Measurements from ENCODE around the gene ATP2C2.
"Not testable (repeated sequence)": the region's sequence is repeated elsewhere in the genome, so short reads cannot be mapped to it uniquely, and the experiment has no call there.

Gene ATP2C2

DNA sequence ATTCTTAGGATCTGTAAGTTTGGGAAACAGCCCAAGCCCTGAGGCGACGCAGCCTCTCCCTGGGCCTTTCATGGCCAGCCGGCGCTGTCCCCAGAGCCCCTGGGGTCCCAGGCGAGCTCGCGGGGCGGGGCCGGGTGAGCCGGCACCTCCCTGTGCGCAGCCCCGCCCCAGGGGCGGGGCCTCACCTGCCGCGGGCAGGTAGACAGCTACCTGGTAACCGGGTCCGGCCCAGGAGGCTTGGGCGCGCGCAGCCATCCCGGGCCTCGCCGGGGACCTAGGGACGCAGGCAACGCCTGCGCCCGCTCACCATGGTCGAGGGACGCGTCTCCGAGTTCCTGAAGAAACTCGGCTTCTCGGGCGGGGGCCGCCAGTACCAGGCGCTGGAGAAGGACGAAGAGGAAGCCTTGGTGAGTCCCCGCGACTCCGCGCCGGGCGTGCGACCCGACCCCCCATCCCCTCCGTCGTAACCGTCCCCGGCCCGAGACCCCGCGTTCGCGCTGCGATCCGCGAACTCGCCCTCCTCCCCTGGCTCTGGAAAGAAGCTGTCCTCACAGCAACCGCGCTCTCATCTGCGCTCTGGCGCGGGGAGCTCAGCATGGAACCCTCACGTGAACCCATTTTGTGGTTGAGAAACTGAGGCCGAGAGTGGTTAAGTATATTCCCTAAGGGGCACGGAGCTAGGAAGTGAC, at the start of gene ATP2C2:
Gene ATP2C2, plus strand, starts transcription at position 231 of the 689 bp plus-strand sequence. Its CDS starts 78 bp downstream, at position 309.
- no peak for DNase-seq

DNA sequence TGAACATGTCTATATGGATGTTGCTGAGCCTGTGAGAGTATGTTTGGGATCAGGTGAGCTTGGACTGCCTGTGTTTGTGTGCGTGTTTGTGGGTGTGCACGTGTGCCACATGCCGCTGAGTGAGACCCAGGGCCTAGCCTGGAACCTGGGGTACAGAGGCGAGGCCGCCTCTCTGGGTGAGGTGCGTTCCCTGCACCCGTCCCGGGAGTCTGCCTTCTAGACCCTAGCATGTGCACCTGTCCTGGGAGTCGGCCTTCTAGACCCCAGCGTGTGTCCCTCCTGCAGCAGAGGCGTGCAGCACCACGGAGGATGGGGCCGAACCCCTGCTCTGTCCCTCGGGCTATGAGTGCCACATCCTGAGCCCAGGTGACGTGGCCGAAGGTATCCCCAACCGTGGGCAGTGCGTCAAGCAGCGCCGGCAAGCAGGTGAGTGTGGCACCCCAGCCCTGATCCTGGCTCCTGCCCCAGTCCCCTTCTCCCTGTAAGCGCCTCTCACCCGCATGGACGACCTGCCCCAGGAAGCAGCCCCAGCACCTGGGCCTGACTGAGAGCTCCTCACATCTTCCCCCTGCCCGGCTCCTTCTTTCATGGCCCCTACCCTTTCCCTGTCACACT, 49.1 kb upstream of the ATP2C2 start:
- DNase-seq: no peak

DNA sequence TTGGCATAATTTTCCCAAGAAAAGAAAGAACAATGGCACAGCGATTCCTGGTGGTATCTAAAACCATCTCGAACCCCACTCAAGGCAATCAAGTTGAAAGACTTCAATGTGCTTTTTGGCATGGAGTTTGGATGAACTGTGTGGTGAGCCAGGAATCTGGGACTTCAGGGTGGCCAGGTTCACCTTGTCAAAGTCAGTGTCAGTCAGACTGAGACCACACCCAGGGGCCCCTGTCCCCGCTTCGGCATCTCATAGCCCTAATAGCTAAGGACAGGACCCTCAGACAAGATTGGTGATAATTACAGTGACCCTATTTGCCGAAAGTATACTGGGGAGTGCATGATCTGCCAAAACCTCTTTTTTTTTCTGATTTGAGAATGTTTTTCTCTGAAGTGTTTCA, 47.8 kb upstream of the ATP2C2 start:
- DNase-seq: no peak

- DNase-seq: no peak
These were observed 46.4 kb upstream of the ATP2C2 start for GRCh38 chr16:84321932-84322331.

DNA sequence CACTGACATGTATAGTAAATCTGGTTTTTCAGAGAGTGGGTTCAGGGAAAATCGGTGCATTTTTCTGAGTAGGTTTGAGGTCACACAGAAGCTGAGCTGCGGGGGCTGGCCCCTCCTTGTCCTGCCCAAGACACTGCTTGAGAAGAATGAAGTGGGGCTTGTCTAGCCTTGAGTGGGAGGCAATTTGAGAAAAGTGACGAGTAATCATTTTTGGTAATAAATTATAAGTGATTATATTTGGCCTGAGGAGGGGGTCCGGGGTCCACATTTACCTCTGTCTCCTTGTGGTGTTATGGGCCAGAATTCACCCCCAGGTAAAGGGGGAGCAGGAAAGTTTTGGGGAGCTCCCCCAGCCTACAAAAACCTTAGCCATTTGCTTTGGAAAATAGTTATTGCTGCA, 45.6 kb upstream of the ATP2C2 start:
- no peak for DNase-seq

GRCh38 chr16:84323606-84324005, 44.7 kb upstream of the ATP2C2 start:
- no peak for DNase-seq

DNA sequence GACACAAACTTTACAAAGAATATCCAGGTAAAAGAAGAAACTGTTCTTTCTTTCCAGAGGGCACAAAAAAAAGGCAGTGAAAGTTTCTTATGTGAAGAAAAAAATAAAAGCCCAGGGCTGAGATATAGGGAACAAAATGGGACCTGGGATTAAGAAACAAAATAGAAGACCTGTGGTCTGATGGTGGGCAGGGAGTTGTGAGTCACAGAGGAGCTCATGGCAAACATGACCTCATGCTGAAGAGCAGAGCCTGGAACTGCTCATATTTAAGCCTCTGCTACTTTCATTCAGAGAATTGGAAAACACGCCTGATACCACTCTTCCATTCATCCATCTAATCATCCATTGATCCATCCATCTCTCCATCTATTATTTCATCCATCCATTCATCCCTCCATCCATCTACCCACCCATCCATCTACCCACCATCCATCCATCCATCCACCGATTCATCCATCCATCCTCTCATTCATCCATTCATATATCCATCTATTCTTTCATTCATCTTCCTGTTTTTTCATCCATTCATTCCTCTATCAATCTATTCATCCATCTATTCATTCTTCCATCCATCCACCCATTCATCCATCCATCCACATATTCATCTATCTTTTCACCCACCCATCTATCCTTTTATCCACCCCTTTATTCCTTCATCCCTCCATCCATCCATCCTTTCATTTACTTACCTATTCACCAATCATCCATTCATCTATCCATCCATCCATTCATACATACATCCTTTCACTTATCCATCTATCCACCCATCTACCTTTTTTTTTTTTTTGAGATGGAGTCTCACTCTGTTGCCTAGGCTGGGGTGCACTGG, 43.7 kb upstream of the ATP2C2 start:
- no peak for DNase-seq

DNA sequence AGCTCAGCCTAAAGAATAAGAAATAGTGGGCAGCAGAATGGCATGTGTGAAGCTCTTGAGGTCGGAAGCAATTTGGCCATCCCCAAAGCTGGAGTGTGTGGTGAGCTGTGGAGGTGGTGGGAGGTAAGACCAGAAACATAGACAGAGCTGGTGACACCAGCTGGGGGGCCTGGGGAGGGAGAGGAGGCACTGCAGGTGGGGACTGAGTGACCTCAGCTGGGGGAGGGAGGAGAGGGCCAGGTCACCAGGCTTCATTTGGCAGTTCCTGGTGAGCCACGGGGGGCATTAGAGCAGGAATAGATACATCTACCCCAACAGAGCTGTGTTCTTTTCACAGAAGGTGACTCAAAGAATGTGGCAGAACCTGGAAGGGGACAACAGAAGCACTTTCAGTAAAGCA, 41.8 kb upstream of the ATP2C2 start:
- DNase-seq: no peak

DNA sequence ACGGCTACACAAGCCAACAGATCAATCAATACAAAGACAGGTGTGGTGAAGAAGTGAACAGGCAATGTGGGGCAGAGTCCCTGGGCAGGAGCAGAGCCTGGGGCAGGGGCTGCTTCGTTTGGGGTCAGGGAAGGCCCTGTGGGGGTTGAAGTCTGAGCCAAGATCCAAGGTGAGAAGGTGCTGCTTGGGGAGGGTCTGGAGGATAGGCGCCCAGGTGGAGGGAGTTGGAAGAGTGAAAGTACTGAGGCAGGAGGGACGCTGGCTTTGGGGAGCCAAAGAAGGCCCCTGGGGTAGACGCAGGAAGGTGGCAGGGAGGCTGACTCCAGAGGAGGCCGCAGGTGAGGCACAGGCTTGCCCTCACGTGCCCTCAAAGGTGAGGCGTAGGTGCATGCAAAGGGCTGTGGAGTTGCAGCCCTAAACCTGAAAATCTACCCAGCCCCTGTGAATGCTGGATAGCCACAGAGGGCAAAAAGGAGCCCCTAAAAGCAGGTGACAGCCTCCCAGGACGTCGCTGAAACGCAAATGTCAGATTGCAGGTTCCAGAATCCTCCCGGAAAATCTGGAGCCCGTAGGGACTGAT, 40.3 kb upstream of the ATP2C2 start:
- DNase-seq: no peak

GRCh38 chr16:84329016-84329415, 39.3 kb upstream of the ATP2C2 start:
- DNase-seq: no peak

GRCh38 chr16:84329843-84330684, 38.3 kb upstream of the ATP2C2 start:
- no peak for DNase-seq

DNA sequence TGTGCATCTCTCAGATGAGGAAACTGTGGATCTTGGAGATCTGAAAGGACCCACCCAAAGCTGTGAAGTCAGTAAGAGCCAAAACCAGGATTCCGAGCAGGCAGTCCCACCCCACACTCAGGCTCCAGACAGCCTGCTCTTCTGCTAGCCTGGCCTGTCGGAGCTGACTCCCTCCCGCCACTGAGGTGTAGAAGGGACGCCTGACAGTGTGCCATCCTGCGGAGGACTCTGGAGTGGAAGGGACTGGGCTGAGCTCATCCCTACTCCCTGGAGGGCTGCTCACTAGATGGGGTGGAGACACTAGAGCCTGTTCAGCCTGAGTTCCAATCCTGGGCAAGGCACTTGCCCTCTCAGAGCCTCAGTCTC, 37.7 kb upstream of the ATP2C2 start:
- no peak for DNase-seq

GRCh38 chr16:84331998-84332780, 36.1 kb upstream of the ATP2C2 start:
- DNase-seq: no peak

DNA sequence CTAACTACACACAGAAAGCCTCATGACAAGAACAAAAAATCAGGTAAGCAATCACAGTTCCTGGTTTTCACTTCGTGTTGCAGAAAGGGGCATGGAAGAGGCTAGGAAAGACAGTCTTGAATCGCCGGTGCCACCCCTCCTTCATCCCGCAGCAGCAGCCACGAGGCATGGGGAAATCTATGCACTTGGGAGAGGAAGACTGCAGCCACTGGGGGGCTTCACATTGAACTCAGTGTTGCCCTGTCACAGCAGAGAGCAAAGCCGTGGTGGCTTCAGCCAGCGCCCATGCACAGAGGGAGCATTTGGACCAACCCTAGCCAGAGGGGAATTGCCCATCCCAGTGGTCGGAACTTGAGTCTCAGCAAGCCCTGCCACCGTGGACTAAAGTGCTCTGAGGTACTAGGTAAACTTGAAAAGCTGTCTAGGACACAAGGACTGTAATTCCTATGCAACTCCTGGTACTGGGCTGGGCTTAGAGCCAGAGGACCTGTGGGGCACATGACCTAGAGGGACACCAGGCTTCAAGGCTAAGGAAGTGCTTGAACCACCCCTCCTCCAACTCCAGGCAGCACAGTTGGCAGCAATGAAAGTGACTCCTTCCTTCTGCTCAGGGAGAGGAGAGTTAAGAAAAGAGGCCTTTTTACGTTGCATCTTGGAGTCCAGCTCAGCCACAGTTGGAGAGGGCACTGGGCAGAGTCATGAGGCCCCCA, 35.2 kb upstream of the ATP2C2 start:
- DNase-seq: no peak

DNA sequence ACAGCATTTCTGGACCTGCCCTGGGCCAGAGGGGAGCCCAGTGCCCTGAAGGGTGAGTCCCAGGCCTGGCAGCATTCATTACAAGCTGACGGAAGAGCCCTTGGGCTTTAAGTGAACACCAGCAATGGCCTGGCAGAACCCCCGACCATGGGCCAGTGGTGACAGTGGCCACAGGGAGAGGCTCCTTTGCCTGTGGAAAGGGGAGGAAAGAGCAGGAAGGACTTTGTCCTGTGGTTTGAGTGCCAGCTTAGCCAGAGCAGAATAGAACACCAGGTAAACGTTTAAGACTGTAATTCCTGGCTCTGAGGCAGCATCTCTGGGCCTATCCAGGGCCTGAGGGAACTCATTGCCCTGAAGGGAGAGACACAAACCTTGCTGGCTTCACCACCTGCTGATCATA, 34.3 kb upstream of the ATP2C2 start:
- DNase-seq: no peak

DNA sequence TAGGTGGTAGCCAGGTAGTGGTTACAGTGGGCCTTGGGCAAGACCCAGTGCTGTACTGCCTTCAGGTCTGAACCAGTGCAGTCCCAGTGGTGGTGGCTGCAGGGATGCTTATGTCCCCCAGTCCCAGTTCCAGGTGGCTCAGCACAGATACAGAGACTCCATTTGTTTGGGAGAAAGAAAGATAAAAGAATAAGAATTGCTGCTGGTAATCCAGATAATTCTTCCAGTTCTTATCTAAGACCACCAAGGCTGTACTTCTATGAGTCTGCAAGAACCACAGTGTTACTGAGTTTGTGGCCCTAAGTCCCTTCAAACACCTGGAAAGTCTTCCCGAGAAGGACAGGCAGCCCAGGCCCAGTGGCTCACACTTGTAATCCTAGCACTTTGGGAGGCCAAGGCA, 33.9 kb upstream of the ATP2C2 start:
- no peak for DNase-seq

- DNase-seq: not testable (repeated sequence)
These were observed 31.1 kb upstream of the ATP2C2 start for GRCh38 chr16:84337236-84337635.

- DNase-seq: peak; percentile 51
These were observed 29.0 kb upstream of the ATP2C2 start for GRCh38 chr16:84339311-84339710.

- no peak for DNase-seq
These were observed 28.6 kb upstream of the ATP2C2 start for GRCh38 chr16:84339766-84340165.

DNA sequence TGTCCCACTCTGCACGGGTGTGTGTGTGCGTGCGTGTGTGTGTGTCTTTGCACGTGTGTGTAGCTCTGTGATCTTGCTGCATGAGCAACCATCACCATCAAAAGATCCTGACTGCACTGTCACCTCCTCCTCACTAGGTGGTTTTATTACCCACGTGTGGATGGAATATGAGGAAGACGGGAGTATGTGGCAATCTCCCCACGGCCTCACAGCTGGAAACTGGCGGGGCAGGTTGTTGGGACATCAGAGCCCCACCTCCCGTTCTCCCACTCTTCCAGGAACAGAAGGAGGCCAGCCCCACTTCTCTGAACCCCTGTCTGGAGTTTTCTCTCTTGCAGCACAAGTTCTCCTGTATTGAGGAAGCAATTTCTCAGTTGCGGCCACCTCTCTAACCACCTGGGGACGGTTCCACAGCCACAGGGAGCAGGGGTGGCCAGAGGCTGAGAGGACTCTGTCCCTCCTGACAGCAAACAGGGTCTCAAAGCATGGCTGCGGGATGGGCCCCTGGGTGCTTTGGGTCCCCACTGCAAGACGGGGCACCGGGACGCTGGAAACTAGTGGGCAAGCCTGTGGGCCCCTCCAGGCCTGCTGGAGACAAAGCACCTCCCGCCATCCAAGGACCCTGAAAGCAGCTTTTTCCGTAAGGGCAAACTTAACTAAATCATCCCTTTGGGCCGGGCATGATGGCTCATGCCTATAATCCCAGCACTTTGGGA, 27.9 kb upstream of the ATP2C2 start:
- no peak for DNase-seq

Measured in femur (tissue), 1 donor.